GM23248 (cell line): ENCODE data around the gene LIME1.

ENCODE experiments used
- EZH2 ChIP-seq: fragments of 200-600 bp; sonication (generic); IDR thresholded peaks from 2 replicates; pipeline ENCODE4 v1.6.1; 2018; ENCODE audit warnings: antibody characterized with exemption, mild to moderate bottlenecking; ENCODE audit not compliant: insufficient read depth, poor library complexity, severe bottlenecking
- EZH2phosphoT487 ChIP-seq: fragments of 200-600 bp; sonication (generic); IDR thresholded peaks from 2 replicates; pipeline ENCODE4 v1.6.1; 2018; ENCODE audit warnings: antibody characterized with exemption, moderate library complexity, mild to moderate bottlenecking, low read depth; ENCODE audit not compliant: insufficient read depth

DNA sequence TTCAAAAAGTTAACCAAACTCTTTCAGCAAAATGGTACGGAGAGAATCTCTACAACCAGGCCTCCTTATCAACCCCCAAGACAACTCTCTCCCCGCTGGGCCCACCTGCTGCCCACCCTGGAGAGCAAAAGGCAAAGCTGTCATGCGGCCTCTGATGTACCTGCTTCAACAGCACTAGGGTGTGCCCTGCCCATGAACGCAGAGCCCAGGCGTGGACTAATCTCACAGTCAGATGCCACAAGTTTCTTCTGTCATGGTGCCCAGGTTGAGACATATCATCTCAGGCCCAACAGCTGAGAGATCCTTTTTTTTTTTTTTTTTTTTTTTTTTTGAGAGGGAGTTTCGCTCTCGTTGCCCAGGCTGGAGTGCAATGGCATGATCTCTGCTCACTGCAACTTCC, 29.4 kb downstream of the LIME1 start:
- TF ChIP-seq EZH2: no peak
- TF ChIP-seq EZH2phosphoT487: no peak
